Measurements from ENCODE around the gene MYRF. TPM values are rescaled to one million over a fixed set of nuclear protein-coding genes. Genes with fewer than 3 reads are reported as not detected.

MYRF gene
- total RNA-seq, 4 donors from 2014 or later, result 0.11 to 0.83 (median 0.27) TPM; not detected in 1

DNA sequence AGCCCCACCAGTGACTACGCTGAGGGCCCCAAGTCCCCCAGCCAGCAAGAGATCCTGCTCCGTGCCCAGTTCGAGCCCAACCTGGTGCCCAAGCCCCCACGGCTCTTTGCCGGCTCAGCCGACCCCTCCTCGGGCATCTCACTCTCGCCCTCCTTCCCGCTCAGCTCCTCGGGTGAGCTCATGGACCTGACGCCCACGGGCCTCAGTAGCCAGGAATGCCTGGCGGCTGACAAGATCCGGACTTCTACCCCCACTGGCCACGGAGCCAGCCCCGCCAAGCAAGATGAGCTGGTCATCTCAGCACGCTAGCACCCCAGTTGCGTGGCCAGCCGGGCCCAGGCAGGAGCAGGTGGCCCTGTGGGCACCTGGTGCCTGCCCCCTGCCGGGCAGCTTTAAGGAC is 8.3 kb upstream of the MYRF start:
- Histone ChIP-seq H3K4me3 (replicated peaks in 1 of 3) (no peak overlapping the region), H3K4me1 (peaks cover 0 to 6% of the 10 kb centered on the region in 2 donors), H3K27ac (no peak overlapping the region), H3K27me3 (no peaks in the 10 kb centered on the region), H3K36me3 (no peaks in the 10 kb centered on the region), H3K9me3 (no peaks in the 10 kb centered on the region)
- intact Hi-C loops (cut with DNase I), result no loop called here
- TF ChIP-seq POLR2A (IDR thresholded peaks at IDR 0.05), result no peak
- DNase-seq, result no peak
- 90 to 98% methylated on average over 14 to 20 of the region's 20 CpGs for WGBS, 2 donors

DNA sequence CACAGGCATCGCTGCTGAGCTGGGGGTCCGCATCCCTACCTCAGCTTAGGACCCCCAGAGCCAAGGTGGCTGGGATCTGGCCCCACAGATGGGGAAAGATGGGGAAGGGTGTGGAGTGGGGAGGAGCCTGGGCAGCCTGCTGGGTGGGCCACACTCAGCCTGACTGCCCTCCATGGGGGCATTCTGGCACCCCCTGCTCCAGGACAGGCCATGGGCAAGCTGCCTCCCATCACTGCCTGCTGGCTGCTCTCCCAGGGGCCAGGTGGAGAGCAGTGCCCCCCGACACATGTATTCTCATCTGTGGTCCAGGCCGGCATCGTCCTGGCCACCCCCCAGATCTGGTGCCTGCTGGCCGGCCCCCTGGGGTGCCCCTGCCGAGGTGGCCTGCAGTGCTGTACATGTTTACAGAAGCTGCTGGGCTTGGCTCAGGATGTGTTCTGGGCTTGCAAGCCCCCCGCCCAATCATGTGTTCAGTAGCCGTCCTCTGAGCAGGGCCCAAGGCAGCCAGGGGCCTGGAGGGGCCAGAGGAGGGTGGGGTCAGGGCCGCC is 7.8 kb upstream of the MYRF start:
- no peaks in the 10 kb centered on the region for H3K9me3 ChIP-seq
- H3K27ac ChIP-seq, result no peak overlapping the region
- no peak overlapping the region for H3K4me3 ChIP-seq (replicated peaks in 1 of 3)
- intact Hi-C loops (cut with DNase I), result no loop called here
- H3K36me3 ChIP-seq, result no peaks in the 10 kb centered on the region
- 95 to 100% methylated on average over 3 to 8 of the region's 10 CpGs for WGBS, 2 donors
- peaks cover 0 to 6% of the 10 kb centered on the region in 2 donors for H3K4me1 ChIP-seq
- no peak for TF ChIP-seq POLR2A (IDR thresholded peaks at IDR 0.05)
- TF ChIP-seq, protein P1, sequence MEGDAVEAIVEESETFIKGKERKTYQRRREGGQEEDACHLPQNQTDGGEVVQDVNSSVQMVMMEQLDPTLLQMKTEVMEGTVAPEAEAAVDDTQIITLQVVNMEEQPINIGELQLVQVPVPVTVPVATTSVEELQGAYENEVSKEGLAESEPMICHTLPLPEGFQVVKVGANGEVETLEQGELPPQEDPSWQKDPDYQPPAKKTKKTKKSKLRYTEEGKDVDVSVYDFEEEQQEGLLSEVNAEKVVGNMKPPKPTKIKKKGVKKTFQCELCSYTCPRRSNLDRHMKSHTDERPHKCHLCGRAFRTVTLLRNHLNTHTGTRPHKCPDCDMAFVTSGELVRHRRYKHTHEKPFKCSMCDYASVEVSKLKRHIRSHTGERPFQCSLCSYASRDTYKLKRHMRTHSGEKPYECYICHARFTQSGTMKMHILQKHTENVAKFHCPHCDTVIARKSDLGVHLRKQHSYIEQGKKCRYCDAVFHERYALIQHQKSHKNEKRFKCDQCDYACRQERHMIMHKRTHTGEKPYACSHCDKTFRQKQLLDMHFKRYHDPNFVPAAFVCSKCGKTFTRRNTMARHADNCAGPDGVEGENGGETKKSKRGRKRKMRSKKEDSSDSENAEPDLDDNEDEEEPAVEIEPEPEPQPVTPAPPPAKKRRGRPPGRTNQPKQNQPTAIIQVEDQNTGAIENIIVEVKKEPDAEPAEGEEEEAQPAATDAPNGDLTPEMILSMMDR (IDR thresholded peaks at IDR 0.05), result no peak
- no peak for DNase-seq
- H3K27me3 ChIP-seq, result no peaks in the 10 kb centered on the region

- intact Hi-C loops (cut with DNase I), result no loop called here
- H3K4me1 ChIP-seq, result peaks cover 0 to 6% of the 10 kb centered on the region in 2 donors
- WGBS, 2 donors, result 49 to 67% methylated on average over 11 to 14 of the region's 15 CpGs
These were observed 6.5 kb upstream of the MYRF start for GRCh38 chr11:61745781-61746441.

GRCh38 chr11:61746442-61747191 is 5.8 kb upstream of the MYRF start:
- TF ChIP-seq, protein P1 (IDR thresholded peaks at IDR 0.05), result no peak
- TF ChIP-seq POLR2A (IDR thresholded peaks at IDR 0.05), result no peak

More at GRCh38 chr11:61745781-61746441, 6.5 kb upstream of the MYRF start:
- no peak overlapping the region for H3K4me3 ChIP-seq (replicated peaks in 1 of 3)
- H3K9me3 ChIP-seq, result no peaks in the 10 kb centered on the region
- no peaks in the 10 kb centered on the region for H3K36me3 ChIP-seq
- no peak overlapping the region for H3K27ac ChIP-seq
- no peaks in the 10 kb centered on the region for H3K27me3 ChIP-seq
- DNase-seq, result peak; percentile 25 to 49
- TF ChIP-seq, protein P1 (IDR thresholded peaks at IDR 0.05), result no peak
- TF ChIP-seq POLR2A (IDR thresholded peaks at IDR 0.05), result no peak

DNA sequence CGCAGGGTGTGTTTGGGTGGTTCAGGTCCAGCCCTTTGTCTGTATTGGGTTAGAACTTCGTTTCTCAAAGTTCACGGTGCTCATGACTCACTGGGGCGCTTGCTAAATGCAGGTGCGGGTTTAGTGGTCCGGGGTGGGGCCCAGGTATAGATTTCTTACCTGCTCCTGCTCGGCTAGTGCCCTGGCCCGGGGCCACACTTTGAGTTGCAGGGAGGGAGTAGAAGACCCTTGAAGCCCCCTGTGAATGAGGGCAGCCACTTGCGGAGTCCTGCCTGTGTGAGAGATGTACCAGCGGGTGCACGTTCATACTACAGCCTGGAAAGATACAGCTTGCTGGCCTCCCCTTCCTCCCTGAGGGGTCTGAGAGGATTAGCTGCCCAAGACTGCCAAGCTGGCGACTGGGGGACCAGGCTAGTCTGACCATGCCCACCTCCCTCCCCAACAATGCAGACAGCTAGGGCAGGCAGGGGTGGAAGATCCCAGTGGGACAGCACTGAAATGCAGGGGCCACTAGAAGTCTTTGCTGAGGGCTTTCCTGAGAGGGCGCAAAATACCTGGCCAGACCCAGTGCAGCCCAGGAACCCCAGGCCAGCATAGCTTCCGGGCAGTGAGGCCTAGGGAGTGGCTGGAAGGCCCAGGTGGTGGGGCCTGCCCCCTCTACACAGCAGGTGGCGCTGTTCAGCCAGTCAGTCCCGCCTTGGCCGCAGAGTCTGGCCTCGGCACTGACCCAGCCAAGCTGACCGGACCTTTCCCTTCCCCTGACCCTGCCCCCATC is 5.1 kb upstream of the MYRF start:
- Histone ChIP-seq H3K9me3 (no peaks in the 10 kb centered on the region), H3K4me1 (peaks cover 5 to 11% of the 10 kb centered on the region in 2 donors), H3K27ac (no peak overlapping the region), H3K4me3 (replicated peaks in 1 of 3) (no peak overlapping the region), H3K27me3 (no peaks in the 10 kb centered on the region), H3K36me3 (no peaks in the 10 kb centered on the region)
- peak; percentile 81 to 87 for DNase-seq
- intact Hi-C loops (cut with DNase I), result no loop called here
- TF ChIP-seq, protein P1 (IDR thresholded peaks at IDR 0.05), result peak; percentile 62 to 91 (median 81)
- TF ChIP-seq POLR2A (IDR thresholded peaks at IDR 0.05), result no peak
- WGBS, 2 donors, result 60 to 67% methylated on average over 11 to 17 of the region's 19 CpGs

More at GRCh38 chr11:61746442-61747191, 5.8 kb upstream of the MYRF start:
- H3K4me1 ChIP-seq, result peaks cover 0 to 6% of the 10 kb centered on the region in 2 donors
- no peaks in the 10 kb centered on the region for H3K36me3 ChIP-seq
- no peaks in the 10 kb centered on the region for H3K9me3 ChIP-seq
- intact Hi-C loops (cut with DNase I), result no loop called here
- H3K27me3 ChIP-seq, result no peaks in the 10 kb centered on the region
- 81 to 85% methylated on average over 18 to 19 of the region's 19 CpGs for WGBS, 2 donors
- H3K27ac ChIP-seq, result no peak overlapping the region
- H3K4me3 ChIP-seq (replicated peaks in 1 of 3), result no peak overlapping the region
- DNase-seq, result no peak

Data from thyroid gland (tissue), 4 donors.